Activated T-cell treated with anti-CD3 and anti-CD28 coated beads, Interleukin-2, amount 50 U/mL, for 72 hours (primary cell): ENCODE measurements around the gene LCE3E. TPM values are rescaled to one million over a fixed set of nuclear protein-coding genes. Genes with fewer than 3 reads are reported as not detected.

Experiments
- ATAC-seq, 2 donors: fragments of 150-1000 bp; cut with Tn5 transposase; replicated peaks in 1 of 2; 2 replicates each; pipeline ENCODE4 v1.10.0; 2021; ENCODE audit warnings: moderate library complexity in 2 of 2, mild to moderate bottlenecking in 1 of 2
- DNase-seq, 2 donors: peaks; one replicate each; pipeline ENCODE4 v3.0.0; 2021 to 2022; ENCODE audit warnings: mixed read lengths in 1 of 2
- H3K27ac Mint-ChIP-seq: one replicate; pipeline ENCODE4 v1.8.0; 2022; ENCODE audit warnings: mild to moderate bottlenecking, moderate library complexity, mixed read lengths
- H3K27me3 Mint-ChIP-seq: one replicate; pipeline ENCODE4 v1.8.0; 2022; ENCODE audit warnings: low read depth, mixed read lengths
- H3K36me3 Mint-ChIP-seq, 2 donors: one replicate each; pipeline ENCODE4 v1.8.0; 2022; ENCODE audit warnings: mixed read lengths in 2 of 2, mild to moderate bottlenecking in 1 of 2; ENCODE audit not compliant: insufficient read depth in 2 of 2
- H3K4me1 Mint-ChIP-seq: one replicate; pipeline ENCODE4 v1.8.0; 2022; ENCODE audit warnings: low read depth, mixed read lengths
- H3K4me3 Mint-ChIP-seq, 2 donors: one replicate each; pipeline ENCODE4 v1.8.0; 2022; ENCODE audit warnings: mild to moderate bottlenecking in 2 of 2, mixed read lengths in 2 of 2, moderate library complexity in 2 of 2
- H3K9me3 Mint-ChIP-seq, 2 donors: one replicate each; pipeline ENCODE4 v1.8.0; 2022; ENCODE audit warnings: mixed read lengths in 2 of 2
- total RNA-seq, 2 donors: library from RNA; stranded (reverse); gene quantifications; one replicate each; pipeline ENCODE4 v1.2.3, GENCODE V29; 2022

The LCE3E gene
- total RNA-seq, 2 donors from 2014 or later = not detected

DNA sequence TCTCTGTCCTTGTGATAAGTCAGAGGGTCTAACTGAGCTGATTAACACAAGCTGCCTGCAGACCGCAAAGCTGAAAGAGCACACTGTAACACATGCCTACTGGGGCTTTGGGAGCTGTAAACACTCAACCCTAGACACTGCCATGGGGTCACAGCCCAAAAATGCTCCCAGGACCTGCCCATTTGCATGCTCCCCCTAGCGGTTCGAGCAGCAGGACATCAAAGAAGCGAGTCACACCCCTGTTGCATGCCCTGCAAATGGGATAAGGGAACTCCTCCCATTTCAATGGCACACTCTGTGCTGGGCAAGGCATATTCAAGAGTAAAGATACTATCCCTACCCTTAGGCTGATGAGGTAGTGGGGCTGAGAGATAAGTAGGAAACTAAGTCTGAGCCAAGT is 22.8 kb downstream of the LCE3E start:
- Mint-ChIP-seq H3K4me1 (no peaks in the 10 kb centered on the region), H3K9me3 (peaks cover 0 to 2% of the 10 kb centered on the region in 2 donors), H3K36me3 (peaks cover 0 to 2% of the 10 kb centered on the region in 2 donors), H3K4me3 (no peak overlapping the region), H3K27ac (no peak overlapping the region), H3K27me3 (peaks cover 9% of the 10 kb centered on the region)
- no peak for DNase-seq
- ATAC-seq = no peak

DNA sequence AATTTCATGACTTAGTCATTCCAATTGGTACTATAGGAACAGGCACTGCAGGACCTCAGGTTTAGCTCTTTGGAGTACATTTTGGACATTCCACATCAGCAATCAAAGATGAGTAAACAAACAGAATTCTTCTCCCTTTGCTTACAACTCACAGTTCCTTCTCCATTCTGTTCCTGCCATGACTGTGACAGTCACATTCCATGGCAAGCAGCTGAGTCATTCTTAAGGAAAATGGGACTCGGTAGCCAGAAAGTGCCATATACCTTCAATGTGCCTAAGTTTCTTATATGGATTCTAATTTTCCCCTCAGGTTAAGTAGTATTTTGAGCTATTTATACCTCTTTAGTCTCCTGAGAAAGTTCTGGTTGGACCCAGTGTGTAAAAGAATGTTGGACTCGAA is 26.7 kb downstream of the LCE3E start:
- no peaks in the 10 kb centered on the region for H3K36me3 Mint-ChIP-seq
- H3K9me3 Mint-ChIP-seq = no peaks in the 10 kb centered on the region
- no peak for DNase-seq
- H3K27me3 Mint-ChIP-seq = peaks cover 9% of the 10 kb centered on the region
- ATAC-seq = no peak
- no peak overlapping the region for H3K27ac Mint-ChIP-seq
- no peaks in the 10 kb centered on the region for H3K4me1 Mint-ChIP-seq
- H3K4me3 Mint-ChIP-seq = no peak overlapping the region

DNA sequence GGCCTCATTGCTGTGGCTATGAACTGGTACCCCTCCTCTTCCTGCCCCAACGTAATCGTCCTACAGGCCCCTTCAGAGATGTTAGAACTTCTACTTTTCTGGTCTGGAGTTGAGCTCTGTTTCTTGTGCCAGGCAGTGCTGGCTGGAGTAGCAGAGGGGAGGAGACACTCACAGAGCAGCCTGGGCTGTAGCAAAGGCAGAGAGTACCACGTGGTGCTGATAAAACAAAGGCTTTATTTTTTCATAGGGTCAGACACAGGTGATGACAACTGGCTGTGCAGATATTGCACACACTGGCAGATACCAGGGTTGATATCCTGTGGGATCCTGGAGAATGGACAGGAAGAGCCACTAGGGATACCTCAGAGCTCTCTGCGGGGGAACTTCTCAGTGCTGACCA is 29.1 kb downstream of the LCE3E start:
- H3K4me1 Mint-ChIP-seq = no peaks in the 10 kb centered on the region
- no peaks in the 10 kb centered on the region for H3K9me3 Mint-ChIP-seq
- no peak for DNase-seq
- peaks cover 15% of the 10 kb centered on the region for H3K27me3 Mint-ChIP-seq
- no peak overlapping the region for H3K4me3 Mint-ChIP-seq
- no peak overlapping the region for H3K27ac Mint-ChIP-seq
- ATAC-seq = no peak
- H3K36me3 Mint-ChIP-seq = no peaks in the 10 kb centered on the region

DNA sequence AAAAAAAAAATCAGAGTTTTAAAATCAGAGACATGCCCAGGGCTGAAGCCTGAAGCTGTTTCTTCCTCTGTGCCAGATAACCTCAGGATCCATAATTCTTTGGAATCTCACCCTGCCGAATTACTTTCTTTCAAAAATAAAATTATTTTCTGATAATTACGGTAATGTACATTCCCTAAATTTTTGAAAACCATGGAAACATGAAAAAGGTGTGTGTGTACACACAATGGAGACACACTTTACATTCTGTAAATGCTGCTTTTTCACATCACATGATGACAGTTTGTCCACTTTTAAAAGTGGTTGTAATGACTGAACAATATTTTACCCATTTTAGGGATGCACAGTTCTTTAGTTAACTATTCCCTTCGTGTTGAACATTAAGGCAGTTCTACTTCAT is 30.8 kb downstream of the LCE3E start:
- H3K9me3 Mint-ChIP-seq = no peaks in the 10 kb centered on the region
- peaks cover 19% of the 10 kb centered on the region for H3K27me3 Mint-ChIP-seq
- no peak overlapping the region for H3K4me3 Mint-ChIP-seq
- no peak overlapping the region for H3K27ac Mint-ChIP-seq
- H3K36me3 Mint-ChIP-seq = no peaks in the 10 kb centered on the region
- no peak for ATAC-seq
- H3K4me1 Mint-ChIP-seq = no peaks in the 10 kb centered on the region
- DNase-seq = no peak

DNA sequence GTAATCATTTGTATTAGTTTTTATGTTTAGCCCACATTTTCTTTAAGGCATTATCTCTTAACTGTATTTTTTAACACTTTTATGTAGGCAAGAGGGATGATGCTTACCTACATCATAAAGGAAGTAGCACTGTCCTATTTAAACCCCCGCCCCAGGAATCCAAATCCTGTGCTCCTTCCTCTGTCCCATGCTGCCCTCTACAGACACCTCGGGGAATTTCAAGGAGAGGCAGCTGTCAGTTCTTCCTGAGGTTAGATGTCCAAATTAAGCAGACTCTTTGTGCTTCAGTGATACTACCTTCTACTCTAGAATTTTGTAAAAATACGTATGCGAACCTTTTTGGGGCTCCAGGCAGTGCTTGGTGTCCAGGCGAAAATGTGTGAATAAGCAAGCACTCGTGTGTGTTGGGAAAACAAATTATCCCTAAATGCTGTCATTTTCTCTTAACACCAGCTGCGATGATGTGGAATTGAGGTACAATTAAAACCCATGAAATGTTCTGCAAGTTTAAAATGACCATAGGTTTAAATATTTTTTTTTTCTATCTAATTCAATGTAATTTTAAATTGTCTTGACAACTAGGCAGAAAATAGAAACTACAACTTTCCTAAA is 33.1 kb downstream of the LCE3E start:
- Mint-ChIP-seq H3K4me1 (no peaks in the 10 kb centered on the region), H3K27me3 (peaks cover 34% of the 10 kb centered on the region), H3K36me3 (no peaks in the 10 kb centered on the region), H3K9me3 (peaks cover 0 to 2% of the 10 kb centered on the region in 2 donors), H3K4me3 (no peak overlapping the region), H3K27ac (no peak overlapping the region)
- DNase-seq = peak; percentile 25 to 48
- no peak for ATAC-seq

DNA sequence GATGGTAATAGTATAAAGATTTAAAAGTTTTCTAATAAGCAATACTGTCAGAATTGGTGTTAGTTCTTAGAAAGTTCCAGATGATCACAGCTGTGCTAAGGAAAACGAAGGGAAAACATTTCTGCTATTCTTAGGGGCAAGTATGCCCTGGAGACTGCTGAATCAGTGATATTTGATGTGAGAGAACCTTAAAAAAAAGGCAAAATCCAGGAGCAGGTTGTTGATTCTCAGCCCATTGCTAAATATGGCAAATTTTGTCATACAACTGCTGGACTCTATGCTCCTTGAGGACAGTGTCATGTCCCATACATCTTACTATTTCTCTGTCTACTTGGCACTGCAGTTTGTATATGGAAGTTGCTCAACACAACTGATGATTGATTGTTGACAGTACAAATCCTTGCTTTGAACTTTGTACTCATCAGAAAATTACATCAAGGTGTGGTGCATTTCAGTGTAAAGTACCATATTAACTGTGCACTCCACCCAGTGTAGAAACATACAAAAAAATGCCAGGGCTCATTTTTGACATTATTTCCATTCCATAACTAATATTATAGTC is 41.4 kb downstream of the LCE3E start:
- H3K4me1 Mint-ChIP-seq = no peaks in the 10 kb centered on the region
- DNase-seq = no peak
- ATAC-seq = no peak
- peaks cover 16% of the 10 kb centered on the region for H3K27me3 Mint-ChIP-seq
- H3K9me3 Mint-ChIP-seq = peaks cover 0 to 2% of the 10 kb centered on the region in 2 donors
- no peak overlapping the region for H3K27ac Mint-ChIP-seq
- H3K4me3 Mint-ChIP-seq = no peak overlapping the region
- no peaks in the 10 kb centered on the region for H3K36me3 Mint-ChIP-seq

DNA sequence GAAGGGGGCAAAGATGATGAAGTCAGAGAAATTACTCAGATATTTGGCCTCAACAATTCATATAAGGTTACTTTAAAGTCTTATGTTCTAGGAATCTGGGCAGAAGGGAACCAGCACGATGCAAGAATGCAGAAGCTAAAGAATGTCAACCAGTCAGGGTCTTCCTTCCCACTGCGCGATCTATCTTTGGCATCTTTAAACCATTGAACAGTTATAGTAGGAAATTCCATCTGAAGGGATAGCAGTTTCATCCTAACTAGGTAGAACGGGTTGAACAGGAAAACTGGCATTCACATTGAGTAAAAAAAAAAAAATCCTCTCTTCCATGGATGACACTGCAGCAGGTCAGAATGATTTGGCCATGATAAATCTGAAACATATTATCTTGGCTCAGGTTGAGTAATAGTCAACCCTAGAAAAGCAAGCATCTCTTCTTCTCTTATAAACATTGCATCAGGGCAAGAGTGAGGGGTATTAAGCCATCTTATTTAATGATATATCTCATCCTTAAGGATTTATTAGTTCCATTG is 46.0 kb downstream of the LCE3E start:
- no peaks in the 10 kb centered on the region for H3K4me1 Mint-ChIP-seq
- H3K4me3 Mint-ChIP-seq = no peak overlapping the region
- ATAC-seq (no peak), DNase-seq (no peak)
- H3K27ac Mint-ChIP-seq = no peak overlapping the region
- H3K9me3 Mint-ChIP-seq = no peaks in the 10 kb centered on the region
- H3K36me3 Mint-ChIP-seq = no peaks in the 10 kb centered on the region
- H3K27me3 Mint-ChIP-seq = peaks cover 22% of the 10 kb centered on the region

DNA sequence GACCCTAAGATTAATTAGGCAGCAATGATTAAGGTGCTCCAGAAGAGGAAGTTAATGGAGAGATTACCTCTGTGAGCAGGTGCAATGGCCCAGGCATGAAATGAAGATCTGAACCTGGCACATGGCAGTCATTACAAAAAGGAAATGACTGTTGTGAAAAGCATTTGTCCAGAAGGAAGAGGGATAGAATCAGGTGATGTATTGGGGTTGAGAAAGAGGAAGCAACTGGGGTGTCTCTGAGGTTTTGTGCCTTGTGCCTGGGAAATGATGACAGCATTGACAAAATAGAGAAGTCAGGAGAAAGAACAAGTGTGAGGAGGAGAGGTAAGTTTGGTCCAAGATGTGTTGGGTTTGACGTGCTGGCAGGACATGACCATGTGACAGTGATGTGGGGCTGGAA is 46.7 kb downstream of the LCE3E start:
- peaks cover 1% of the 10 kb centered on the region for H3K4me1 Mint-ChIP-seq
- no peak overlapping the region for H3K27ac Mint-ChIP-seq
- ATAC-seq (no peak), DNase-seq (no peak)
- no peak overlapping the region for H3K4me3 Mint-ChIP-seq
- no peaks in the 10 kb centered on the region for H3K36me3 Mint-ChIP-seq
- H3K27me3 Mint-ChIP-seq = peaks cover 25% of the 10 kb centered on the region
- H3K9me3 Mint-ChIP-seq = no peaks in the 10 kb centered on the region

DNA sequence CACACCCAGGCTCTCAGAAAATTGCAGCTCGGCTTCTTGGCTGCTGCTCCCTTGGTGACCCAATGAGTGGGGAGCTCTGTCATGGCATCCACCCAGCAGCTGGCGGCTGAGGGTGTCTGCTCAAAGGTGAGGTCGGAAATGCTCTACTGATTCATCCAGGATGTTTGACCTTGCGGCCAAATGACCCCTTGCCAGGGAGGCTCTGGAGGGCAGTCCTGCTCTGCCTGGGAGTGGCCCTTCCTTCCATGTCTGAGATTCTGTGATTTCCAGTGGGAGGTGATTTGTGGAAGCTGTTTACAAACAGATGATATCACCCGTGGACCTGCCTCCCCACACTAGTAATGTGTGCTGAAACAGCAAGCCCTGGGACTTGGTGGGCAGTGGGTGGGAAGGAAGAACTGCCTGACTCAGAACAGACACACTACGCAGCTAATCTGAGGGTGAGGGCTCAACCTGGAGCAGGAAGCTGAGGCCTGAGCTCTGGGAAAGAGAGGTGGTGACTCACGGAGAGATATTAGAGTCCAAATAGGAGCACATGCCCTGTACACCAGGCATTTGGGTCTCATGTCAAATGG is 49.3 kb downstream of the LCE3E start:
- Mint-ChIP-seq H3K36me3 (no peaks in the 10 kb centered on the region), H3K4me3 (no peak overlapping the region), H3K4me1 (peaks cover 6% of the 10 kb centered on the region), H3K27me3 (peaks cover 50% of the 10 kb centered on the region), H3K9me3 (no peaks in the 10 kb centered on the region), H3K27ac (no peak overlapping the region)
- DNase-seq (no peak), ATAC-seq (no peak)

DNA sequence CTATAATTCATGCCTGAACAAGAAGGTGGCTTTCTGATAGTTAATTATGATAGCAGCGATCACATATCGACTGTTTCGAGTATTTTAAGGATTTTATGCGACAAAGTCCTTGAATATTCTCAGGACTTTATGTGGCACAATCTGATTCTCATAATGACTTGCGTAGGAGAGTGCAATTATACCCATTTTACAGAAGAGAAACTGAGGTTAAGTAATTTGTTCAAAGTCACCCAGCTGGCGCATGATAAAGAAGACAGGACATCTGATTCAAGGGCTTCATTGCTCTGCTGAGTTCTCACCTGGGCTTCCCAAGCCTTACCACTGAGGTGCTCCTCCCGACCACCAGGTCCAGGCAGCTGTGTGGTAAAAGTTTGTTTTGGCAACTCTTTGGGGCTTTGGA is 50.5 kb downstream of the LCE3E start:
- no peak for DNase-seq
- peaks cover 63% of the 10 kb centered on the region for H3K27me3 Mint-ChIP-seq
- no peak overlapping the region for H3K4me3 Mint-ChIP-seq
- H3K36me3 Mint-ChIP-seq = no peaks in the 10 kb centered on the region
- no peak for ATAC-seq
- H3K27ac Mint-ChIP-seq = no peak overlapping the region
- peaks cover 6% of the 10 kb centered on the region for H3K4me1 Mint-ChIP-seq
- no peaks in the 10 kb centered on the region for H3K9me3 Mint-ChIP-seq

Other genes with a start within 250 kb of the LCE3E start
- gene FLG, start 241.5 kb downstream of the LCE3E start, total RNA-seq = not detected
- not detected for gene FLG2, start 206.8 kb downstream of the LCE3E start, total RNA-seq
- gene CRNN, start 152.5 kb downstream of the LCE3E start, total RNA-seq = not detected
- not detected for gene LCE5A, start 56.0 kb downstream of the LCE3E start, total RNA-seq
- gene CRCT1, start 52.3 kb downstream of the LCE3E start, total RNA-seq = not detected
- gene LCE3D, start 13.7 kb upstream of the LCE3E start, total RNA-seq = not detected
- not detected for gene LCE3C, start 33.5 kb upstream of the LCE3E start, total RNA-seq
- gene LCE3B, start 47.0 kb upstream of the LCE3E start, total RNA-seq = not detected
- gene LCE3A, start 56.3 kb upstream of the LCE3E start, total RNA-seq = not detected
- gene LCE2D, start 96.6 kb upstream of the LCE3E start, total RNA-seq = not detected
- gene LCE2C, start 108.5 kb upstream of the LCE3E start, total RNA-seq = not detected
- gene LCE2B, start 119.3 kb upstream of the LCE3E start, total RNA-seq = not detected
- not detected for gene LCE2A, start 131.6 kb upstream of the LCE3E start, total RNA-seq
- not detected for gene LCE4A, start 141.4 kb upstream of the LCE3E start, total RNA-seq
- gene KPRP, start 191.2 kb upstream of the LCE3E start, total RNA-seq = not detected
- not detected for gene LCE1F, start 208.4 kb upstream of the LCE3E start, total RNA-seq
- gene LCE1E, start 219.5 kb upstream of the LCE3E start, total RNA-seq = not detected
- not detected for gene LCE1D, start 229.9 kb upstream of the LCE3E start, total RNA-seq
- not detected for gene LCE1C, start 239.9 kb upstream of the LCE3E start, total RNA-seq
- gene LCE1B, start 245.2 kb upstream of the LCE3E start, total RNA-seq = not detected